Activated CD4-positive, alpha-beta T cell treated with anti-CD3 and anti-CD28 coated beads for 24 hours (primary cell): ENCODE measurements around the gene CASP1.
"Not testable (repeated sequence)": the region's sequence is repeated elsewhere in the genome, so short reads cannot be mapped to it uniquely, and the experiment has no call there.

ENCODE experiments used
- DNase-seq, 2 donors: peaks; one replicate each; pipeline ENCODE4 v3.0.0-alpha.2; 2020; ENCODE audit warnings: low read depth in 2 of 2

CASP1 gene

DNA sequence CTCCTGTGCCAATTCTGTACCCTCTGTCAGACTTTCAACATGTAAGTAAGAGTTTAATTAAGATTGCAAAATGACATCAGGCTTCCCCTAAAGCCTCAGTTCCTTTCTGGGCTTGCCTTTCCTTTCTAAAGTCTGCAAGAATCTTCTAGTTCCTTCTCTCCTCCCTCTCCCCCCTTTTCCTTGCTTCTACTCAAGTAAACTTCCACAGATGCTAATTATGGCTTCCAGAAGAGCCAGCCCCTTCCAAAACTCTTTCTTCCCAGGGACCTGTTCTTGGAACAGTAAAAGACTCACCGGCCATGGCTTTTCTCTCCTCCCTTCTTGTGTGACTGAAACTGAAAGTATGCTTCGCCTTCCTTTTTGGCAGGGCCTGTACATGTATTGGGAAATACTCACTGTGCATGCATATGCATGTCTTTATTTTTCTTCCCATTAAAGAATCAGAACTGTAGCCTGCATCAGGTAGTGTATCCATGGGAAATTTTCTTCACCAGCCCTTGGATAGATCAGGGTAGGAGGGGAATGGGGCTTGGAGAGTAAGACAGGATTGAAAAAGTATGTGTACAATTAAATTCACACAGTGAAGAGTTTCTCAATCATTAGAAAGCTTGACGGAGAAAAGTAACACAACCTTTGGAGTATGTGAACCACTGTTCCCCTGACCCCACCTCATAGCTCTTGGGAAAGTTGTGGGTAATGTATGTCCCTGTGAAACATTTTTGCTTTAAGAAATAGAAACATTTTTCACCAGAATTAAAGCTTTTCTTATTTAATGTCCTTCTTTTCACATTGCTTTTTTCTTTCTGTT, at the start of gene CASP1:
TSS of gene CASP1 (minus strand) at position 332 of the 808 bp plus-strand sequence. CDS start at position 301, 31 bp downstream.
- peak in 1 of 2 donors; percentile 6 for DNase-seq

- no peak for DNase-seq
Observed at GRCh38 chr11:105081412-105082150, 46.6 kb upstream of the CASP1 start.

GRCh38 chr11:105080171-105080906, 45.4 kb upstream of the CASP1 start:
- not testable (repeated sequence) for DNase-seq

GRCh38 chr11:105078283-105078682, 43.3 kb upstream of the CASP1 start:
- no peak for DNase-seq

- DNase-seq = not testable (repeated sequence)
Observed at GRCh38 chr11:105077141-105077790, 42.3 kb upstream of the CASP1 start.

GRCh38 chr11:105074166-105074530, 39.2 kb upstream of the CASP1 start:
- DNase-seq = no peak

GRCh38 chr11:105073456-105074165, 38.7 kb upstream of the CASP1 start:
- no peak for DNase-seq

- DNase-seq = not testable (repeated sequence)
Observed at GRCh38 chr11:105072080-105072479, 37.1 kb upstream of the CASP1 start.

GRCh38 chr11:105071089-105071732, 36.3 kb upstream of the CASP1 start:
- DNase-seq = no peak

GRCh38 chr11:105070306-105070705, 35.4 kb upstream of the CASP1 start:
- no peak for DNase-seq

DNA sequence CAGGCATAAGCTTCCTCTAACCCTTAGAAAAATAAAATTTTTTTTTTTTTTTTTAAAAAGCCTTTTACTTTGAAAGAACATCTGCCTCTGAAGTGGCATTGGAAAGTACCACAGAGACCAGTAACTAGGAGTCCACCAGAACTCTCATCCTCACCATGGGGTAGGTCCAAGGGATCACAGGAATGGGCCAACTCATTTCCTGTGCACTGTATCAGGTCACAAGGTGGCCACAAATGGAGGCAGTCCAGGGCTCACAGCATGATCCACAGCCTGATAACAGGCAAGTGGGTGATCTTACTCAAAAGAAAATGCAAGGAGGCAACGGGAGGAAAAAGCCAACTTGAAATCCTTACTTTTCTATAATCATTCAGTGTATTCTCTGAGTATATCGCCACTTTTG, 34.8 kb upstream of the CASP1 start:
- DNase-seq = not testable (repeated sequence)

- not testable (repeated sequence) for DNase-seq
Observed at GRCh38 chr11:105063245-105063941, 28.4 kb upstream of the CASP1 start.

- DNase-seq = no peak
Observed at GRCh38 chr11:105057432-105057831, 22.5 kb upstream of the CASP1 start.

GRCh38 chr11:105056446-105056845, 21.5 kb upstream of the CASP1 start:
- no peak for DNase-seq

GRCh38 chr11:105054723-105055493, 20.0 kb upstream of the CASP1 start:
- DNase-seq = no peak

GRCh38 chr11:105052487-105052886, 17.5 kb upstream of the CASP1 start:
- no peak for DNase-seq

- no peak for DNase-seq
Observed at GRCh38 chr11:105051559-105051958, 16.6 kb upstream of the CASP1 start.

DNA sequence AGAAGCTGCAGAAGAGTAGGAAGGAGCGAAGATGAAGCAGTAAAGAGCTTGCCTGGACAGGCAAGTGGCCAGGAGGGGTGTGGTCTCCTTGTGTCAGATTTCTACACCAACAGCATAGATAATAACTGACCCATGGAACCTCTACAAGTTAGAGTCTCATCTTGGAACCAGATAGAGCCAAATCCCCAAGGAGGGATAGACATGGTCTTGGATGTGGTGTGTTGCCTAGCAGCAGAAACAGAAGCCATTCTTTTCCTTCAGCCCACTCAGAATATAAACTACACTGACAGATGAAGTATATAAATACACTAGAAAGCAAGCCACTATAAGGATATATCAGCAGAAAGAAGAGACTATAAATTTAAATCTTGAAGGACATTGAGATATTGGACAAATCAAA, 14.5 kb upstream of the CASP1 start:
- no peak for DNase-seq

GRCh38 chr11:105046898-105047579, 12.1 kb upstream of the CASP1 start:
- DNase-seq = no peak
